Tibial nerve (tissue), 4 donors: ENCODE measurements around the gene ZSCAN32. TPM values are rescaled to one million over a fixed set of nuclear protein-coding genes. Genes with fewer than 3 reads are reported as not detected.

Source experiments
- DNase-seq, 2 donors: peaks; one replicate each; pipeline ENCODE4 v3.0.0-alpha.2; 2019; ENCODE audit warnings: low spot score in 2 of 2
- H3K27ac ChIP-seq, 4 donors: fragments of 200-600 bp; sonication (generic) in 3 of 4; one replicate each; pipeline ENCODE4 v1.5.1; 2017 to 2019; ENCODE audit warnings: mild to moderate bottlenecking in 1 of 4
- H3K27me3 ChIP-seq, 2 donors: fragments of 200-600 bp; sonication (generic) in 1 of 2; one replicate each; pipeline versions ENCODE4 v1.5.1 to v1.6.0; 2017 to 2019
- H3K36me3 ChIP-seq, 3 donors: fragments of 200-600 bp; sonication (generic); one replicate each; pipeline ENCODE4 v1.5.1; 2018 to 2019
- H3K4me1 ChIP-seq, 4 donors: fragments of 200-600 bp; sonication (generic) in 3 of 4; one replicate each; pipeline ENCODE4 v1.5.1; 2017 to 2019
- H3K4me3 ChIP-seq, 4 donors: fragments of 200-600 bp; sonication (generic) in 3 of 4; one replicate each; pipeline ENCODE4 v1.5.1; 2017 to 2019; ENCODE audit warnings: mild to moderate bottlenecking in 1 of 4, moderate library complexity in 1 of 4
- H3K9me3 ChIP-seq, 4 donors: fragments of 200-600 bp; sonication (generic) in 3 of 4; one replicate each; pipeline ENCODE4 v1.5.1; 2017 to 2019
- CTCF ChIP-seq, 5 experiments: fragments of 200-600 bp in 3 of 5; fragments of 450-650 bp in 2 of 5; sonication (generic) in 3 of 5; IDR thresholded peaks; one replicate each; pipeline ENCODE4 v1.5.1; 2016 to 2019; ENCODE audit warnings: antibody characterized with exemption in 5 of 5, mild to moderate bottlenecking in 3 of 5, moderate library complexity in 2 of 5
- EP300 ChIP-seq, 2 donors: sonication (generic); formaldehyde crosslinking; IDR thresholded peaks; one replicate each; pipeline ENCODE4 v1.6.1; 2017; ENCODE audit warnings: antibody characterized with exemption in 2 of 2, mild to moderate bottlenecking in 1 of 2
- POLR2A ChIP-seq, 2 donors: fragments of 450-650 bp; IDR thresholded peaks; one replicate each; pipeline ENCODE4 v1.6.1; 2017; ENCODE audit warnings: antibody characterized with exemption in 2 of 2, mild to moderate bottlenecking in 2 of 2, moderate library complexity in 2 of 2
- WGBS, 2 donors: methylation state at CpG; one replicate each; pipeline ENCODE4 v1.1.5; 2018; 5-methylcytosine and 5-hydroxymethylcytosine counted together
- total RNA-seq, 4 donors: library from RNA; depleted of rRNA; stranded (reverse); fragments of >200 nt; gene quantifications; one replicate each; pipeline ENCODE4 v1.1.0, GENCODE V29; 2016

ZSCAN32 gene
- total RNA-seq, 4 donors from 2014 or later = 8.7 to 22.3 (median 14.0) TPM

GRCh38 chr16:3358871-3359270, 41.9 kb downstream of the ZSCAN32 start:
- H3K9me3 ChIP-seq = peaks cover 0 to 29% (median 3%) of the 10 kb centered on the region in 4 donors
- TF ChIP-seq CTCF (IDR thresholded peaks at IDR 0.05) = no peak
- TF ChIP-seq EP300 (IDR thresholded peaks at IDR 0.05) = no peak
- no peak for TF ChIP-seq POLR2A (IDR thresholded peaks at IDR 0.05)
- 15 to 17% methylated on average over 1 of the region's 1 CpG for WGBS, 2 donors
- no peak for DNase-seq
- no peaks in the 10 kb centered on the region for H3K27me3 ChIP-seq
- H3K36me3 ChIP-seq = peaks cover 0 to 17% (median 0%) of the 10 kb centered on the region in 3 donors
- no peak overlapping the region for H3K4me3 ChIP-seq
- no peaks in the 10 kb centered on the region for H3K4me1 ChIP-seq
- H3K27ac ChIP-seq = no peak overlapping the region

- WGBS, 2 donors = 80 to 87% methylated on average over 10 of the region's 10 CpGs
Observed at GRCh38 chr16:3356118-3356517, 44.7 kb downstream of the ZSCAN32 start.

GRCh38 chr16:3355589-3355988, 45.2 kb downstream of the ZSCAN32 start, which contains the start of gene OR2C1:
Gene OR2C1, plus strand, starts transcription at chr16:3355889. Its CDS starts 52 bp downstream, at chr16:3355941.
- no peak within 1 kb of the TSS for H3K27ac ChIP-seq
- peaks cover 0 to 23% (median 0%) of the 10 kb centered on the region in 4 donors for H3K9me3 ChIP-seq
- H3K4me3 ChIP-seq = no peak within 1 kb of the TSS
- H3K27me3 ChIP-seq = no peaks in the 10 kb centered on the region
- H3K36me3 ChIP-seq = peaks cover 0 to 17% (median 0%) of the 10 kb centered on the region in 3 donors
- TF ChIP-seq CTCF (IDR thresholded peaks at IDR 0.05) (no peak), POLR2A (IDR thresholded peaks at IDR 0.05) (no peak), EP300 (IDR thresholded peaks at IDR 0.05) (no peak)
- H3K4me1 ChIP-seq = no peaks in the 10 kb centered on the region
- WGBS, 2 donors = 76 to 79% methylated on average over 3 of the region's 3 CpGs
- no peak for DNase-seq

More at GRCh38 chr16:3356118-3356517, 44.7 kb downstream of the ZSCAN32 start:
- H3K27me3 ChIP-seq = no peaks in the 10 kb centered on the region
- H3K9me3 ChIP-seq = peaks cover 0 to 26% (median 0%) of the 10 kb centered on the region in 4 donors
- DNase-seq = no peak
- no peaks in the 10 kb centered on the region for H3K4me1 ChIP-seq
- H3K27ac ChIP-seq = no peak overlapping the region
- H3K36me3 ChIP-seq = peaks cover 0 to 17% (median 0%) of the 10 kb centered on the region in 3 donors
- TF ChIP-seq CTCF (IDR thresholded peaks at IDR 0.05) = no peak
- TF ChIP-seq EP300 (IDR thresholded peaks at IDR 0.05) = no peak
- no peak for TF ChIP-seq POLR2A (IDR thresholded peaks at IDR 0.05)
- H3K4me3 ChIP-seq = no peak overlapping the region

- Histone ChIP-seq H3K4me1 (no peaks in the 10 kb centered on the region), H3K9me3 (peaks cover 0 to 13% (median 0%) of the 10 kb centered on the region in 4 donors), H3K36me3 (no peaks in the 10 kb centered on the region), H3K27me3 (no peaks in the 10 kb centered on the region), H3K27ac (no peak overlapping the region), H3K4me3 (no peak overlapping the region)
- no peak for DNase-seq
- no peak for TF ChIP-seq POLR2A (IDR thresholded peaks at IDR 0.05)
- no peak for TF ChIP-seq EP300 (IDR thresholded peaks at IDR 0.05)
- whole genome bisulfite sequencing, 2 donors = 59 to 69% methylated on average over 13 of the region's 13 CpGs
Observed at GRCh38 chr16:3349175-3349574, 51.6 kb downstream of the ZSCAN32 start.

GRCh38 chr16:3348547-3349167, 52.1 kb downstream of the ZSCAN32 start:
- H3K4me3 ChIP-seq = no peak overlapping the region
- H3K4me1 ChIP-seq = no peaks in the 10 kb centered on the region
- 50 to 51% methylated on average over 4 of the region's 4 CpGs for WGBS, 2 donors
- TF ChIP-seq EP300 (IDR thresholded peaks at IDR 0.05) = no peak
- TF ChIP-seq POLR2A (IDR thresholded peaks at IDR 0.05) = no peak
- no peak for TF ChIP-seq CTCF (IDR thresholded peaks at IDR 0.05)
- H3K27me3 ChIP-seq = no peaks in the 10 kb centered on the region
- H3K9me3 ChIP-seq = peaks cover 0 to 16% (median 0%) of the 10 kb centered on the region in 4 donors
- no peak overlapping the region for H3K27ac ChIP-seq
- no peaks in the 10 kb centered on the region for H3K36me3 ChIP-seq
- DNase-seq = no peak
